Mesothelial cell of epicardium (in vitro differentiated cells): ENCODE measurements around the gene BMPR1A. TPM values are rescaled to one million over a fixed set of nuclear protein-coding genes. Genes with fewer than 3 reads are reported as not detected.

Experiments used
- DNase-seq, 2 experiments: peaks; one replicate each; pipeline ENCODE4 v3.0.0; 2021; ENCODE audit warnings: low spot score in 2 of 2; ENCODE audit not compliant: unreplicated experiment in 2 of 2
- H3K27ac Mint-ChIP-seq: 2 replicates; pipeline ENCODE4 v1.8.0; 2021; ENCODE audit warnings: mixed read lengths
- H3K27me3 Mint-ChIP-seq: 2 replicates; pipeline ENCODE4 v1.8.0; 2021; ENCODE audit warnings: low read depth, mixed read lengths
- H3K36me3 Mint-ChIP-seq: 2 replicates; pipeline ENCODE4 v1.8.0; 2021; ENCODE audit warnings: mixed read lengths
- H3K4me1 Mint-ChIP-seq: 2 replicates; pipeline ENCODE4 v1.8.0; 2021; ENCODE audit warnings: mixed read lengths
- H3K4me3 Mint-ChIP-seq: 2 replicates; pipeline ENCODE4 v1.8.0; 2021; ENCODE audit warnings: mild to moderate bottlenecking, moderate library complexity, mixed read lengths
- H3K9me3 Mint-ChIP-seq: 2 replicates; pipeline ENCODE4 v1.8.0; 2021; ENCODE audit warnings: mixed read lengths
- total RNA-seq: library from RNA; stranded (reverse); gene quantifications from 3 replicates; pipeline ENCODE4 v1.2.1, GENCODE V29; 2021
- TF ChIP-seq, protein P1 (sequence below): fragments of 200-600 bp; sonication (generic); IDR thresholded peaks from one replicate; pipeline ENCODE4 v1.5.0; 2021; ENCODE audit warnings: antibody characterized with exemption; ENCODE audit not compliant: unreplicated experiment

Gene BMPR1A
- total RNA-seq, 1 donor from 2014 or later = 100.0 TPM

GRCh38 chr10:86955501-86956194, 199.2 kb downstream of the BMPR1A start:
- TF ChIP-seq, protein P1, sequence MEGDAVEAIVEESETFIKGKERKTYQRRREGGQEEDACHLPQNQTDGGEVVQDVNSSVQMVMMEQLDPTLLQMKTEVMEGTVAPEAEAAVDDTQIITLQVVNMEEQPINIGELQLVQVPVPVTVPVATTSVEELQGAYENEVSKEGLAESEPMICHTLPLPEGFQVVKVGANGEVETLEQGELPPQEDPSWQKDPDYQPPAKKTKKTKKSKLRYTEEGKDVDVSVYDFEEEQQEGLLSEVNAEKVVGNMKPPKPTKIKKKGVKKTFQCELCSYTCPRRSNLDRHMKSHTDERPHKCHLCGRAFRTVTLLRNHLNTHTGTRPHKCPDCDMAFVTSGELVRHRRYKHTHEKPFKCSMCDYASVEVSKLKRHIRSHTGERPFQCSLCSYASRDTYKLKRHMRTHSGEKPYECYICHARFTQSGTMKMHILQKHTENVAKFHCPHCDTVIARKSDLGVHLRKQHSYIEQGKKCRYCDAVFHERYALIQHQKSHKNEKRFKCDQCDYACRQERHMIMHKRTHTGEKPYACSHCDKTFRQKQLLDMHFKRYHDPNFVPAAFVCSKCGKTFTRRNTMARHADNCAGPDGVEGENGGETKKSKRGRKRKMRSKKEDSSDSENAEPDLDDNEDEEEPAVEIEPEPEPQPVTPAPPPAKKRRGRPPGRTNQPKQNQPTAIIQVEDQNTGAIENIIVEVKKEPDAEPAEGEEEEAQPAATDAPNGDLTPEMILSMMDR = no peak
- Mint-ChIP-seq H3K27ac (peak overlapping the region; percentile 88), H3K36me3 (peaks cover 8% of the 10 kb centered on the region), H3K4me1 (peaks cover 55% of the 10 kb centered on the region), H3K9me3 (peaks cover 15% of the 10 kb centered on the region), H3K4me3 (no peak overlapping the region), H3K27me3 (no peaks in the 10 kb centered on the region)
- no peak for DNase-seq

DNA sequence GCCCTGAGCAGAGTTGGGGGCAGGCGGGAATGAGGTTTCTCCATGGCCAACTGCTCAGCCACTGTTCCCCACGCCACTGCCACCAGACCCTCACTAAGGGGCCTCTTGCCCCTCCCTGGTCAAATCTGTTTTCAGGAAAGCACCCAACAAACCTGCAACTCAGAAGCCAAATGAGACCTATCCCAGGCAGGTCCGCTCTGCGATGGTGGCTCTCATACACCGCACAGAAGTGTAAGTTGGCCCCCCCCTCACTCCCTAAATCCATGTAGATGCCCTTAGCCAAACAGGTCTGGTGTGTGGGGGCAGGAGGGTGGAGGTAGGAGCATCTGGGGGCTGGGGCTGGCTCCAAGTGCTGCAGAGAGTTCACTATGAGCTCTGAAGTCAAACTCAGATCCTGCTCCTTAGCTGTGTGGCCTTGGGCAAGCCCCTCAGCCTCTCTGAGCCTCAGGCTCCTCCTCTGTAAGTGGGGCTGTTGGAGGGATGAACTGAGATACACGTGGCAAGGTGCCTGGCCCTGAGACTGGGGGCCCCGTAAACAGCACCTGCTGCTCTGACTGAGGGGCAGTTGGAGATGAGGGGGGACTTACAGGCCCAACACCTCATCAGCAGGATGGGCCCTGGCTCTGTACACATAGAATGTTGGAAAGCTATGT, 199.9 kb downstream of the BMPR1A start:
- Mint-ChIP-seq H3K4me1 (peaks cover 56% of the 10 kb centered on the region), H3K4me3 (no peak overlapping the region), H3K27ac (peak overlapping the region; percentile 56), H3K9me3 (peaks cover 15% of the 10 kb centered on the region), H3K27me3 (no peaks in the 10 kb centered on the region), H3K36me3 (peaks cover 8% of the 10 kb centered on the region)
- TF ChIP-seq, protein P1 = no peak
- DNase-seq = no peak

DNA sequence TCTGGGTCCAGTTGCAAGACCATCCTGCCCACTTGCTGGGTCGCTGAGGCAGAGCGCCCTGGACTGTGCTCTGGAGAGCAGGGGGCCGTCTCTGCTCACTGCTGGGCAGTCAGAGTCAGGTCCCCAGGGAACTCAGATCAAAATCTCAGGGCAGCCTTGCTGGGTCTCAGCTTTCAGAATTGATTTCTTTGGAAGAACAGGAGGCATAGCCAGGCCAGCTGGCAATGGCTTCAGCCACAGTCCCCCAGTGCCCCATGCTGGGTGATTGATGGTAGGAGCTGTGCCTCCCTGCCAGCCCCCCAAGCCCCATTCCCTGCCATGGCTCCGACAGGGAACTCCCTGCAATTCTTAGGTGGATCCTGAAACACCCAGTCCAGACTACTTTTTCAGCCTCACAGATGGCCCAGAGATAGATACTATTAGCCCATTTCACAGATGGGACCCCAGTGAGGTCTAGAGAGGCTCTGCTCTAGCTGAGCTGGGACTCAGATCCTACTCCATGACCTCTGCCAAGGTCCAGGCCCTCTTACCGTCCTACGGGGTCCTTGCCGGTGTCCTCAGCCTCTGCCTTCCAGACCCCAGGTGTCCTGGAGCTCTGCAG, 200.5 kb downstream of the BMPR1A start:
- no peaks in the 10 kb centered on the region for H3K27me3 Mint-ChIP-seq
- no peak overlapping the region for H3K4me3 Mint-ChIP-seq
- TF ChIP-seq, protein P1 = no peak
- H3K27ac Mint-ChIP-seq = no peak overlapping the region
- peaks cover 5% of the 10 kb centered on the region for H3K36me3 Mint-ChIP-seq
- H3K9me3 Mint-ChIP-seq = peaks cover 12% of the 10 kb centered on the region
- DNase-seq = no peak
- H3K4me1 Mint-ChIP-seq = peaks cover 56% of the 10 kb centered on the region

GRCh38 chr10:86957471-86958115, 201.2 kb downstream of the BMPR1A start, which contains the start of gene MMRN2:
MMRN2 (minus strand) TSS chr10:86957615; CDS start chr10:86957541, 74 bp downstream.
- H3K4me3 Mint-ChIP-seq = peak within 1 kb of the TSS; percentile 66

More at GRCh38 chr10:86957471-86958115, 201.2 kb downstream of the BMPR1A start, which contains the start of gene MMRN2:
- no peak for DNase-seq
- TF ChIP-seq, protein P1 = no peak
- H3K36me3 Mint-ChIP-seq = peaks cover under 1% of the 10 kb centered on the region
- H3K9me3 Mint-ChIP-seq = peaks cover 6% of the 10 kb centered on the region
- H3K27me3 Mint-ChIP-seq = no peaks in the 10 kb centered on the region
- peaks cover 56% of the 10 kb centered on the region for H3K4me1 Mint-ChIP-seq
- H3K27ac Mint-ChIP-seq = peak within 1 kb of the TSS; percentile 87
